ENCODE results near the gene COL4A1. TPM values are rescaled to one million over a fixed set of nuclear protein-coding genes. Genes with fewer than 3 reads are reported as not detected.

COL4A1 gene
- polyA plus RNA-seq, 2 of the 4 experiments (the other 2 are of a cell fraction), result 23.8 to 71.3 TPM

GRCh38 chr13:110099922-110100321 lies 207.0 kb downstream of the COL4A1 start:
- FAIRE-seq, result no peak
- ChIA-PET POLR2A (no interaction called here), CTCF (interaction anchor here (1.0 kb wide), 1 partner anchor 15 kb away, joined by 3 read pairs; no protein-coding TSS in a partner anchor)
- Histone ChIP-seq H3K4me3 (no peak overlapping the region), H3K4me1 (peaks cover 5% of the 10 kb centered on the region), H3K9me3 (peaks cover 5% of the 10 kb centered on the region; the same call in 1 of the 3 replicates), H3K4me2 (no peak overlapping the region), H3K27ac (no peak overlapping the region)
- DNase-seq (ENCODE audit: low read depth in 1 of 2, low spot score in 1 of 2), result no peak
- no peak for ATAC-seq
- TF ChIP-seq RCOR1 (IDR thresholded peaks at IDR 0.05; ENCODE audit: low read depth, low read length), result no peak
- TF ChIP-seq KDM5A (IDR thresholded peaks at IDR 0.05), result no peak
- TF ChIP-seq EHMT2 (IDR thresholded peaks at IDR 0.05; ENCODE audit: low read depth), result no peak
- TF ChIP-seq NPAS2 (CRISPR knock-in tag; IDR thresholded peaks at IDR 0.05; ENCODE audit: borderline replicate concordance), result no peak
- TF ChIP-seq, protein P1, sequence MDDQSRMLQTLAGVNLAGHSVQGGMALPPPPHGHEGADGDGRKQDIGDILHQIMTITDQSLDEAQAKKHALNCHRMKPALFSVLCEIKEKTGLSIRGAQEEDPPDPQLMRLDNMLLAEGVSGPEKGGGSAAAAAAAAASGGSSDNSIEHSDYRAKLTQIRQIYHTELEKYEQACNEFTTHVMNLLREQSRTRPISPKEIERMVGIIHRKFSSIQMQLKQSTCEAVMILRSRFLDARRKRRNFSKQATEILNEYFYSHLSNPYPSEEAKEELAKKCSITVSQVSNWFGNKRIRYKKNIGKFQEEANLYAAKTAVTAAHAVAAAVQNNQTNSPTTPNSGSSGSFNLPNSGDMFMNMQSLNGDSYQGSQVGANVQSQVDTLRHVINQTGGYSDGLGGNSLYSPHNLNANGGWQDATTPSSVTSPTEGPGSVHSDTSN (IDR thresholded peaks at IDR 0.05), result no peak
- TF ChIP-seq ZSCAN20 (CRISPR knock-in tag; IDR thresholded peaks at IDR 0.05), result no peak
- TF ChIP-seq HEYL (CRISPR knock-in tag; IDR thresholded peaks at IDR 0.05), result no peak
- no peak for TF ChIP-seq HDAC2 (IDR thresholded peaks at IDR 0.05)
- no peak for TF ChIP-seq HMGXB4 (CRISPR knock-in tag; IDR thresholded peaks at IDR 0.05; ENCODE audit: borderline replicate concordance)
- 93% methylated on average over 1 of the region's 1 CpG for WGBS (ENCODE audit: missing lambda C conversion rate)

Small RNA genes within 50 kb of the gene (small RNA-seq; reads per million reads assigned to genes)
- 0 reads per million in 6 experiments for gene MIR8073

Other genes starting within 250 kb of the COL4A1 start
- 36.2 and 46.9 TPM in 2 replicates for gene COL4A2, start 127 bp upstream of the COL4A1 start, polyA plus RNA-seq (2011; rRNA removed)
- 112 to 122 TPM (median 119 TPM) in 3 replicates for gene COL4A2, start 127 bp upstream of the COL4A1 start, polyA plus RNA-seq (2017; fragmentation: RNase III; extraction: RNeasy Plus Mini Kit Qiagen cat#74134 plus additional on column Dnase treatment)

Measured in A549 (cell line).